Upper lobe of left lung (tissue), 6 donors: ENCODE data around the gene ACSBG1. TPM values are rescaled to one million over a fixed set of nuclear protein-coding genes. Genes with fewer than 3 reads are reported as not detected.

Experiments
- ATAC-seq, 2 donors: fragments of 200-7000 bp; cut with Tn5 transposase; one replicate each; pipeline ENCODE4 v1.9.1; 2022; ENCODE audit warnings: mild to moderate bottlenecking in 2 of 2, moderate library complexity in 2 of 2; ENCODE audit not compliant: low FRiP score in 2 of 2
- DNase-seq, 2 donors: peaks; one replicate each; pipeline ENCODE4 v3.0.0-alpha.2; 2019 to 2020
- H3K27ac ChIP-seq, 4 donors: fragments of 200-600 bp; sonication (generic); one replicate each; pipeline ENCODE4 v1.5.1; 2016 to 2019
- H3K27me3 ChIP-seq, 4 donors: fragments of 200-600 bp; sonication (generic); one replicate each; pipeline ENCODE4 v1.5.1; 2017 to 2019
- H3K36me3 ChIP-seq, 4 donors: fragments of 200-600 bp; sonication (generic); one replicate each; pipeline ENCODE4 v1.5.1; 2016 to 2019
- H3K4me1 ChIP-seq, 4 donors: fragments of 200-600 bp; sonication (generic); one replicate each; pipeline ENCODE4 v1.5.1; 2018 to 2019
- H3K4me3 ChIP-seq, 4 donors: fragments of 200-600 bp; sonication (generic); one replicate each; pipeline ENCODE4 v1.5.1; 2017 to 2019; ENCODE audit warnings: mild to moderate bottlenecking in 2 of 4, moderate library complexity in 1 of 4
- H3K9me3 ChIP-seq, 4 donors: fragments of 200-600 bp; sonication (generic); one replicate each; pipeline ENCODE4 v1.5.1; 2018 to 2019
- EP300 ChIP-seq, 4 donors: sonication (generic); formaldehyde crosslinking; IDR thresholded peaks; one replicate each; pipeline ENCODE4 v1.5.1; 2017; ENCODE audit warnings: antibody characterized with exemption in 4 of 4, control low read depth in 2 of 4
- POLR2A ChIP-seq, 4 donors: fragments of 450-650 bp; IDR thresholded peaks; one replicate each; pipeline ENCODE4 v1.5.1; 2016 to 2017; ENCODE audit warnings: antibody characterized with exemption in 4 of 4, mild to moderate bottlenecking in 2 of 4
- POLR2AphosphoS5 ChIP-seq, 2 donors: sonication (generic); formaldehyde crosslinking; IDR thresholded peaks; one replicate each; pipeline ENCODE4 v1.5.1; 2017; ENCODE audit warnings: antibody characterized with exemption in 2 of 2
- WGBS, 2 donors: methylation state at CpG; one replicate each; pipeline ENCODE4 v1.1.5; 2017 to 2018; 5-methylcytosine and 5-hydroxymethylcytosine counted together
- total RNA-seq, 6 donors: library from RNA; depleted of rRNA in 4 of 6; stranded (reverse); fragments of >200 nt in 4 of 6; gene quantifications; one replicate each; pipeline versions ENCODE4 v1.1.0 to v1.2.1, GENCODE V29; 2016 to 2021
- TF ChIP-seq, protein P1 (sequence below), 6 experiments: fragments of 450-650 bp in 4 of 6; fragments of 200-600 bp in 2 of 6; sonication (generic) in 2 of 6; IDR thresholded peaks; one replicate each; pipeline ENCODE4 v1.5.1; 2016 to 2019; ENCODE audit warnings: antibody characterized with exemption in 6 of 6
- donor health status: DM: no; HTN: no; CAD: no; lungs with moderate emphysema.
- donor health status: DM: no; HTN: yes; CAD: no; lungs with severe emphysema.

Gene ACSBG1
- total RNA-seq, 6 donors from 2014 or later = 0.22 to 7.3 (median 2.3) TPM; not detected in 1

DNA sequence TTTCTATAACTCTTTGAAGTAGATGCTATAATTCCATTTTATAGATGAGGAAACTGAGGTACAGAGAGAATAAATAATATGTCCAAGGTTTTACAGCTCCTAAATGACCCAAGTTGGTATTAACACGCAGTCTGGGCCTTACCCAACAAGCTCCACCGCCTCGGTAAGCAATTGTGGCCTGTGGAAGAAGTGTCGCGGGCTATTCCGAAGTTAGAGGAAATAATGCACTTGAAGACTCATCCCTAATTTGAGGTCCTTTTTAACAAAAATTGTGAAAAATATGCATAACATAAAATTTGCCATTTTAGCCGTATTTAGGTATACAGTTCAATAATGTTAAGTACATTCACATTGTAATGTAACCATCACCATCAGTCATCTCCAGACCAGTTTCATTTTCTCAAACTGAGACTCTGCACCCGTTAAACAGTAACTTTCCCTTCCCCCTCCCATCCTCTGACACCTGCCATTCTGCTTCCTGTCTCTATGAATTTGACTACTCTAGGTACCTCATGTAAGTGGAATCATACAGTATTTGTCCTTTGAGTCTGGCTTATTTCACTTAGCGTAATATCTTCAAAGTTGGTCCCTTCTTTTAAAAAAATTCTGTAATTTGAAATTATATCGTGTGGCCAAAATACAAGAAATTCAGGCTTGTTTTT lies 67.0 kb downstream of the ACSBG1 start:
- DNase-seq (no peak), ATAC-seq (no peak)
- 89 to 90% methylated on average over 10 of the region's 10 CpGs for WGBS, 2 donors
- no peak overlapping the region for H3K4me3 ChIP-seq
- peaks cover 17 to 96% (median 73%) of the 10 kb centered on the region in 4 donors for H3K36me3 ChIP-seq
- H3K27ac ChIP-seq = no peak overlapping the region
- H3K4me1 ChIP-seq = no peaks in the 10 kb centered on the region
- H3K9me3 ChIP-seq = no peaks in the 10 kb centered on the region
- H3K27me3 ChIP-seq = no peaks in the 10 kb centered on the region
- TF ChIP-seq, protein P1, sequence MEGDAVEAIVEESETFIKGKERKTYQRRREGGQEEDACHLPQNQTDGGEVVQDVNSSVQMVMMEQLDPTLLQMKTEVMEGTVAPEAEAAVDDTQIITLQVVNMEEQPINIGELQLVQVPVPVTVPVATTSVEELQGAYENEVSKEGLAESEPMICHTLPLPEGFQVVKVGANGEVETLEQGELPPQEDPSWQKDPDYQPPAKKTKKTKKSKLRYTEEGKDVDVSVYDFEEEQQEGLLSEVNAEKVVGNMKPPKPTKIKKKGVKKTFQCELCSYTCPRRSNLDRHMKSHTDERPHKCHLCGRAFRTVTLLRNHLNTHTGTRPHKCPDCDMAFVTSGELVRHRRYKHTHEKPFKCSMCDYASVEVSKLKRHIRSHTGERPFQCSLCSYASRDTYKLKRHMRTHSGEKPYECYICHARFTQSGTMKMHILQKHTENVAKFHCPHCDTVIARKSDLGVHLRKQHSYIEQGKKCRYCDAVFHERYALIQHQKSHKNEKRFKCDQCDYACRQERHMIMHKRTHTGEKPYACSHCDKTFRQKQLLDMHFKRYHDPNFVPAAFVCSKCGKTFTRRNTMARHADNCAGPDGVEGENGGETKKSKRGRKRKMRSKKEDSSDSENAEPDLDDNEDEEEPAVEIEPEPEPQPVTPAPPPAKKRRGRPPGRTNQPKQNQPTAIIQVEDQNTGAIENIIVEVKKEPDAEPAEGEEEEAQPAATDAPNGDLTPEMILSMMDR (IDR thresholded peaks at IDR 0.05) = no peak

DNA sequence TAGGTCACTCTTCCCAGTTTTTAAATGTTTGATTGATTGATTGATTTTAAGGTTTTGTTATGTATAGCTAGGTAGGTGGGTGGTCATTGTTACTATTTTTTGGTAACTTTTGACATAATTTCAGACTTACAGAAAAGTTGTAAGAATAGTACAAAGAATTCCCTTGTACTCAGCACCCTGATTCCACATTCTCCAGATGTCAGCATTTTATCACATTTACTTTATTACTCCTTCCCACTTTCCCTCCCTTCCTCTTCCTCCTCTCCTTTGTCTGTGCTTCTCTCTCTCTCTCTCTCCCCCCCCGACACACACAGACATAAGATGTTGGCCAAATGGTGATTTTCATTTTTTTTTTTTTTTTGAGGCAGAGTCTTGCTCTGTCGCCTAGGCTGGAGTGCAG lies 70.4 kb downstream of the ACSBG1 start:
- Histone ChIP-seq H3K27ac (no peak overlapping the region), H3K36me3 (peaks cover 18 to 98% (median 79%) of the 10 kb centered on the region in 4 donors), H3K27me3 (no peaks in the 10 kb centered on the region), H3K9me3 (no peaks in the 10 kb centered on the region), H3K4me1 (no peaks in the 10 kb centered on the region), H3K4me3 (no peak overlapping the region)
- WGBS, 2 donors = 94 to 96% methylated on average over 2 of the region's 2 CpGs
- no peak for ATAC-seq
- no peak for DNase-seq
- TF ChIP-seq EP300 (IDR thresholded peaks at IDR 0.05) = no peak
- TF ChIP-seq, protein P1 (IDR thresholded peaks at IDR 0.05) = no peak
- TF ChIP-seq POLR2AphosphoS5 (IDR thresholded peaks at IDR 0.05) = no peak
- no peak for TF ChIP-seq POLR2A (IDR thresholded peaks at IDR 0.05)

DNA sequence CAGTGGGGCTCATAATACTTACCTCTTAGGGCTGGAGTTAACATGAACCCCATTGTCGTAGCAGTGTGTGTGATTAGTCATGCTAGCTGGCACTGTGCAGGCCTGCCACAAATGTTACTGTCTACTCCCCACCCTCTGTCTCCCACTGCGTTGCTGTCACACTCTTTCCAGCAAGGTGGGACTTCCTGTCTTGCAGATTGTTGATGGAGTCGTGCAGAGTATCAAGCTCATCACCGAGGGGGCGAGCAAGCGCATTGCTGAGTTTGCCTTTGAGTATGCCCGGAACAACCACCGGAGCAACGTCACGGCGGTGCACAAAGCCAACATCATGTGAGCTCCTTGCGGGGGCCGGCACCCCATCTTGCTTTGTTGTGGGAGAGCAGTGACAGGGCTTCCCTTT lies 72.3 kb downstream of the ACSBG1 start:
- Histone ChIP-seq H3K4me1 (no peaks in the 10 kb centered on the region), H3K27ac (no peak overlapping the region), H3K36me3 (peaks cover 18 to 96% (median 72%) of the 10 kb centered on the region in 4 donors), H3K4me3 (no peak overlapping the region), H3K9me3 (no peaks in the 10 kb centered on the region), H3K27me3 (no peaks in the 10 kb centered on the region)
- TF ChIP-seq POLR2AphosphoS5 (IDR thresholded peaks at IDR 0.05) (no peak), POLR2A (IDR thresholded peaks at IDR 0.05) (no peak), EP300 (IDR thresholded peaks at IDR 0.05) (no peak)
- TF ChIP-seq, protein P1 (IDR thresholded peaks at IDR 0.05) = no peak
- 95 to 96% methylated on average over 13 of the region's 13 CpGs for WGBS, 2 donors
- DNase-seq = peak in 1 of 2 donors; percentile 16
- ATAC-seq = no peak

DNA sequence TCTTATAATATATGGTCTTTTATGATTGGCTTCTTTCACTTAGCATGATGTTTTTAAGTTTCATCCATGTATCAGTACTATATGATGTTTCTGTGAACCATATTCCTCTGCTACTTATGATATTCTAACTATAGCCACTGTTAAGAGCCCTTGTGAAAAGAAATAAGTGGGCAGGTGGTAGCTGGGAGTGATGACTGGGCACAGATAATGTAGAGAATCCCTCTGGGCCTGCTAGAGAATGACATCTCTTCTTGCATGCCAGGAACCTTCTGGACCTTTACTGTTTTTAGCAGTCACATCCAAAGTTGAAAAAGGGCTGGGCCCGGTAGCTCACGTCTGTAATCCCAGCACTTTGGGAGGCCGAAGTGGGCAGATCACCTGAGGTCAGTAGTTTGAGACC lies 75.0 kb downstream of the ACSBG1 start:
- Histone ChIP-seq H3K36me3 (peaks cover 14 to 77% (median 49%) of the 10 kb centered on the region in 4 donors), H3K9me3 (no peaks in the 10 kb centered on the region), H3K27ac (no peak overlapping the region), H3K4me1 (peaks cover 10 to 15% (median 13%) of the 10 kb centered on the region in 4 donors), H3K27me3 (no peaks in the 10 kb centered on the region), H3K4me3 (no peak overlapping the region)
- TF ChIP-seq, protein P1 (IDR thresholded peaks at IDR 0.05) = no peak
- TF ChIP-seq POLR2AphosphoS5 (IDR thresholded peaks at IDR 0.05) (no peak), POLR2A (IDR thresholded peaks at IDR 0.05) (no peak), EP300 (IDR thresholded peaks at IDR 0.05) (no peak)
- 97 to 100% methylated on average over 3 of the region's 3 CpGs for WGBS, 2 donors
- ATAC-seq = no peak
- DNase-seq = no peak

DNA sequence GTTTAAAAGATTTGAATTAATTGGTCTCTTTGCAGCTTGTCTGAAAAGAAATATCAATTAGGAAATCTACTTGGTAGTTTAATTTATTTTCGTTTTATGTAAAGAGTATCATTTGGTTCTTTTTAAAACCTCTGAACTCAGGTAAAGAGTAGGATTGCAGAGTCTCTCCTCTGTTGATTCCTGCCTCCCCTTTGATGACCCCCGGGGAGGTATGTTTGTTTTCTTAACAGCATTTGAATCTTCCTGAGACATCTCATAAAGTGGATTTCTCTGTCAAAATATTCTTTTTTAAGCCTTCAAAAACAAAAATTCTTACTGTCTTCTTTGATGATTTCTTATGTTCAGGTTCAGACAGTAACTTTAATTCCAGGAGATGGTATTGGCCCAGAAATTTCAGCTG lies 77.2 kb downstream of the ACSBG1 start:
- WGBS, 2 donors = 48 to 55% methylated on average over 2 of the region's 2 CpGs
- Histone ChIP-seq H3K4me3 (no peak overlapping the region), H3K27me3 (no peaks in the 10 kb centered on the region), H3K9me3 (no peaks in the 10 kb centered on the region), H3K27ac (no peak overlapping the region), H3K4me1 (peaks cover 12 to 15% (median 13%) of the 10 kb centered on the region in 4 donors), H3K36me3 (peaks cover 14 to 56% (median 35%) of the 10 kb centered on the region in 4 donors)
- DNase-seq (no peak), ATAC-seq (no peak)
- TF ChIP-seq POLR2A (IDR thresholded peaks at IDR 0.05) = no peak
- no peak for TF ChIP-seq POLR2AphosphoS5 (IDR thresholded peaks at IDR 0.05)
- no peak for TF ChIP-seq EP300 (IDR thresholded peaks at IDR 0.05)
- TF ChIP-seq, protein P1 (IDR thresholded peaks at IDR 0.05) = no peak
